GM12878 (cell line): ENCODE results near the gene GUCY2F.

ENCODE experiments used
- CBX3 ChIP-seq: fragments of 200-600 bp; sonication (generic); IDR thresholded peaks from 2 replicates; pipeline ENCODE4 v1.6.1; 2016; ENCODE audit warnings: low read depth, borderline replicate concordance
- EZH2 ChIP-seq: IDR thresholded peaks from 2 replicates; pipeline ENCODE4 v1.6.1; 2012; ENCODE audit warnings: low read depth, mild to moderate bottlenecking, control low read depth, inconsistent platforms, low read length, borderline replicate concordance; ENCODE audit not compliant: control insufficient read depth
- POLR2A ChIP-seq: IDR thresholded peaks from 2 replicates; pipeline ENCODE4 v1.6.1; 2011; ENCODE audit warnings: low read depth, mild to moderate bottlenecking, low read length
- SMC3 ChIP-seq: IDR thresholded peaks from 2 replicates; pipeline ENCODE4 v1.6.1; 2011; ENCODE audit warnings: low read length, improper control_type of control experiment, borderline replicate concordance
- ZNF274 ChIP-seq: IDR thresholded peaks from one replicate; pipeline ENCODE4 v1.8.0; 2011; ENCODE audit not compliant: insufficient read length, insufficient read depth

DNA sequence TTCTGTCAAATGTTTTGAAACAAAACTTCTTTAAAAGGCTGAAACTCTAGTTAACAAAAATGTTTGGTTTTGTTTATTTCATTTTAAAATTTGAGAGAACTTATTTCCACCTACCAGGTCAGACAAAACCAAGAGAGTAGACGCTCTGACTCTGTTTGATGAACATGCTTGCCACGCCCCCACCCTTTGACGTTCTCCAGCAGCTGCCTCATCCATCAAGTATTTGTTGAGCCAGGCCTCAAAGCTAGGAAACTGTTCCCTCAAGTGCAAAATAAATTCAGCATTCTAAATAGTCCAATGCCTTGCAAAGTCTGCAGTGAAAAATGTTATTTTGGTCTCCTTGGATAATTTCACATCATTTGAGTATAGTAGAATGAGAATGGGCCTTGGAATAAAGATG lies 121.6 kb downstream of the GUCY2F start:
- no peak for TF ChIP-seq SMC3
- no peak for TF ChIP-seq CBX3
- TF ChIP-seq POLR2A = no peak
- TF ChIP-seq EZH2 = no peak
- TF ChIP-seq ZNF274 = no peak
